Gastrocnemius medialis (tissue), 4 donors: Measurements from ENCODE around the gene ACAN. TPM values are rescaled to one million over a fixed set of nuclear protein-coding genes. Genes with fewer than 3 reads are reported as not detected.

Source experiments
- ATAC-seq, 2 donors: fragments of 150-250 bp; one replicate each; pipeline ENCODE4 v1.9.1; 2016
- DNase-seq, 2 donors: peaks; one replicate each; pipeline ENCODE4 v3.0.0-alpha.2; 2019
- H3K27ac ChIP-seq, 4 donors: fragments of 200-600 bp; sonication (generic); 1 replicate in 1 of 4; 2 replicates in 3 of 4; pipeline ENCODE4 v1.5.1; 2016 to 2018; ENCODE audit warnings: mild to moderate bottlenecking in 2 of 4, moderate library complexity in 1 of 4
- H3K27me3 ChIP-seq, 3 donors: fragments of 200-600 bp; sonication (generic) in 2 of 3; 1 replicate in 1 of 3; 2 replicates in 2 of 3; pipeline versions ENCODE4 v1.5.1 to v1.6.0; 2016 to 2019; ENCODE audit warnings: mild to moderate bottlenecking in 1 of 3, moderate library complexity in 1 of 3
- H3K36me3 ChIP-seq, 2 donors: fragments of 200-600 bp; sonication (generic) in 1 of 2; one replicate each; pipeline ENCODE4 v1.5.1; 2017 to 2018
- H3K4me1 ChIP-seq, 2 donors: fragments of 200-600 bp; sonication (generic) in 1 of 2; one replicate each; pipeline ENCODE4 v1.5.1; 2016 to 2017; ENCODE audit warnings: mild to moderate bottlenecking in 2 of 2
- H3K4me3 ChIP-seq, 4 donors: fragments of 200-600 bp; sonication (generic) in 3 of 4; 1 replicate in 1 of 4; 2 replicates in 3 of 4; pipeline ENCODE4 v1.5.1; 2016 to 2019; ENCODE audit warnings: mild to moderate bottlenecking in 2 of 4
- H3K9me3 ChIP-seq, 3 donors: fragments of 200-600 bp; sonication (generic) in 2 of 3; 1 replicate in 1 of 3; 2 replicates in 2 of 3; pipeline ENCODE4 v1.5.1; 2016 to 2019
- CTCF ChIP-seq, 5 experiments: fragments of 450-650 bp in 3 of 5; fragments of 200-600 bp in 2 of 5; sonication (generic) in 2 of 5; IDR thresholded peaks in 4 of 5; conservative IDR thresholded peaks in 1 of 5; 1 replicate in 4 of 5; 2 replicates in 1 of 5; pipeline ENCODE4 v1.5.1; 2016 to 2019; ENCODE audit warnings: antibody characterized with exemption in 5 of 5, mild to moderate bottlenecking in 3 of 5, moderate library complexity in 3 of 5
- POLR2A ChIP-seq, 2 donors: fragments of 450-650 bp; IDR thresholded peaks; one replicate each; pipeline ENCODE4 v1.6.1; 2017; ENCODE audit warnings: antibody characterized with exemption in 2 of 2, mild to moderate bottlenecking in 2 of 2, moderate library complexity in 2 of 2
- in situ Hi-C, 4 donors: fragments of 200-750 bp; cut with MboI; loops; one replicate each; pipeline versions ENCODE4 v1.15.0 to v1.8.0; 2017; ENCODE audit warnings: low sequenced_read_pairs in 4 of 4
- intact Hi-C: fragments of 100-400 bp; cut with DNase I; formaldehyde crosslinking; loops from one replicate; pipeline ENCODE4 v1.15.1; 2023; ENCODE audit warnings: low total_unique reads
- total RNA-seq, 4 donors: library from RNA; depleted of rRNA; stranded (reverse); fragments of >200 nt; gene quantifications; one replicate each; pipeline versions ENCODE4 v1.1.0 to v1.2.3, GENCODE V29; 2016

Gene ACAN
- total RNA-seq, 4 donors from 2014 or later: 0.04 to 1.7 TPM; not detected in 2

GRCh38 chr15:88828791-88829190 lies 25.6 kb downstream of the ACAN start:
- no peak for ATAC-seq

GRCh38 chr15:88830016-88830415 lies 26.8 kb downstream of the ACAN start:
- in situ Hi-C loops: loop anchor here in 2 of 4 donors (25.0 kb wide), 1 partner anchor 168 kb away; no protein-coding TSS in a partner anchor
- ATAC-seq: no peak
- intact Hi-C loops: no loop called here
- TF ChIP-seq POLR2A (IDR thresholded peaks at IDR 0.05) (no peak), CTCF (IDR thresholded peaks at IDR 0.05 in 4 of 5, conservative IDR thresholded peaks at IDR 0.05 in 1 of 5) (no peak)
- Histone ChIP-seq H3K27me3 (no peaks in the 10 kb centered on the region), H3K4me3 (no peak overlapping the region), H3K36me3 (no peaks in the 10 kb centered on the region), H3K27ac (no peak overlapping the region), H3K9me3 (no peaks in the 10 kb centered on the region), H3K4me1 (no peaks in the 10 kb centered on the region)
- no peak for DNase-seq

More at GRCh38 chr15:88828791-88829190, 25.6 kb downstream of the ACAN start:
- no peak overlapping the region for H3K4me3 ChIP-seq
- no peaks in the 10 kb centered on the region for H3K4me1 ChIP-seq
- in situ Hi-C loops (loop anchor here in 2 of 4 donors (25.0 kb wide), 1 partner anchor 166 kb away; no protein-coding TSS in a partner anchor), intact Hi-C loops (no loop called here)
- H3K36me3 ChIP-seq: no peaks in the 10 kb centered on the region
- H3K9me3 ChIP-seq: no peaks in the 10 kb centered on the region
- H3K27ac ChIP-seq: no peak overlapping the region
- DNase-seq: no peak
- H3K27me3 ChIP-seq: no peaks in the 10 kb centered on the region
- TF ChIP-seq POLR2A (IDR thresholded peaks at IDR 0.05) (no peak), CTCF (IDR thresholded peaks at IDR 0.05 in 4 of 5, conservative IDR thresholded peaks at IDR 0.05 in 1 of 5) (no peak)

GRCh38 chr15:88832820-88833730 lies 29.8 kb downstream of the ACAN start:
- Histone ChIP-seq H3K4me1 (no peaks in the 10 kb centered on the region), H3K4me3 (no peak overlapping the region), H3K9me3 (no peaks in the 10 kb centered on the region), H3K27me3 (no peaks in the 10 kb centered on the region), H3K36me3 (no peaks in the 10 kb centered on the region), H3K27ac (no peak overlapping the region)
- in situ Hi-C loops (loop anchor here in 2 of 4 donors (25.0 kb wide), 1 partner anchor 171 kb away; no protein-coding TSS in a partner anchor), intact Hi-C loops (no loop called here)
- DNase-seq (no peak), ATAC-seq (no peak)
- TF ChIP-seq CTCF (IDR thresholded peaks at IDR 0.05 in 4 of 5, conservative IDR thresholded peaks at IDR 0.05 in 1 of 5): no peak
- no peak for TF ChIP-seq POLR2A (IDR thresholded peaks at IDR 0.05)

GRCh38 chr15:88833731-88834100 lies 30.5 kb downstream of the ACAN start:
- Histone ChIP-seq H3K4me1 (no peaks in the 10 kb centered on the region), H3K4me3 (no peak overlapping the region), H3K9me3 (no peaks in the 10 kb centered on the region), H3K27ac (no peak overlapping the region), H3K36me3 (no peaks in the 10 kb centered on the region), H3K27me3 (no peaks in the 10 kb centered on the region)
- no peak for ATAC-seq
- TF ChIP-seq POLR2A (IDR thresholded peaks at IDR 0.05): no peak
- TF ChIP-seq CTCF (IDR thresholded peaks at IDR 0.05 in 4 of 5, conservative IDR thresholded peaks at IDR 0.05 in 1 of 5): no peak
- no peak for DNase-seq
- in situ Hi-C loops (loop anchor here in 2 of 4 donors (25.0 kb wide), 1 partner anchor 171 kb away; no protein-coding TSS in a partner anchor), intact Hi-C loops (loop anchor here (1.0 kb wide), 1 partner anchor 176 kb away; no protein-coding TSS in a partner anchor)
